Keratinocyte (primary cell): ENCODE results near the gene L1CAM. TPM values are rescaled to one million over a fixed set of nuclear protein-coding genes. Genes with fewer than 3 reads are reported as not detected.
A peak's percentile ranks its signal among the peaks of the same experiment; 100 is the strongest.

Source experiments
- DNase-seq: peaks from one replicate; pipeline ENCODE4 v3.0.0-alpha.2; 2011; ENCODE audit warnings: low read depth, missing footprints, low spot score
- FAIRE-seq: peaks from 2 replicates; lab custom pipeline; 2011; peaks lifted over from hg19 to GRCh38; lab: Jason Lieb, UNC
- H2AFZ ChIP-seq: 2 replicates; pipeline ENCODE4 v1.6.0; 2012; ENCODE audit warnings: low read length, control low read depth, inconsistent platforms; ENCODE audit not compliant: control insufficient read depth
- H3K27ac ChIP-seq: 2 replicates; pipeline ENCODE4 v1.5.1; 2011; ENCODE audit warnings: low read length; ENCODE audit not compliant: control insufficient read depth, insufficient read depth
- H3K27me3 ChIP-seq: 3 replicates; pipeline ENCODE4 v1.6.0; 2011; ENCODE audit warnings: low read length; ENCODE audit not compliant: control insufficient read depth, insufficient read depth; ENCODE audit errors: extremely low read depth
- H3K36me3 ChIP-seq, 2 experiments: 2 replicates in 1 of 2; 3 replicates in 1 of 2; pipeline ENCODE4 v1.5.1; 2011; ENCODE audit warnings: low read length in 2 of 2, mild to moderate bottlenecking in 1 of 2; ENCODE audit not compliant: control insufficient read depth in 2 of 2, insufficient read depth in 2 of 2; ENCODE audit errors: extremely low read depth in 1 of 2
- H3K4me1 ChIP-seq: 3 replicates; pipeline ENCODE4 v1.5.1; 2011; ENCODE audit warnings: low read length; ENCODE audit not compliant: control insufficient read depth, insufficient read depth; ENCODE audit errors: extremely low read depth
- H3K4me2 ChIP-seq: 3 replicates; pipeline ENCODE4 v1.6.0; 2011; ENCODE audit warnings: low read depth, low read length; ENCODE audit not compliant: control insufficient read depth, insufficient read depth; ENCODE audit errors: extremely low read depth
- H3K4me3 ChIP-seq, 3 experiments: fragments of 200-600 bp in 1 of 3; sonication (generic) in 1 of 3; 2 replicates in 2 of 3; 3 replicates in 1 of 3; pipeline ENCODE4 v1.5.1; 2011 to 2016; ENCODE audit warnings: low read length in 3 of 3, mild to moderate bottlenecking in 3 of 3, control low read depth in 2 of 3, inconsistent platforms in 1 of 3, low read depth in 1 of 3, mixed read lengths in 1 of 3, mixed run types in 1 of 3, moderate library complexity in 1 of 3; ENCODE audit not compliant: control insufficient read depth in 2 of 3, insufficient read depth in 2 of 3; ENCODE audit errors: extremely low read depth in 1 of 3
- H3K79me2 ChIP-seq: 2 replicates; pipeline ENCODE4 v1.6.0; 2012; ENCODE audit warnings: low read length; ENCODE audit not compliant: control insufficient read depth, insufficient read depth
- H3K9ac ChIP-seq: 3 replicates; pipeline ENCODE4 v1.6.0; 2011; ENCODE audit warnings: low read length; ENCODE audit not compliant: control insufficient read depth, insufficient read depth; ENCODE audit errors: extremely low read depth
- H3K9me1 ChIP-seq: 3 replicates; pipeline ENCODE4 v1.6.0; 2011; ENCODE audit warnings: low read length; ENCODE audit not compliant: control insufficient read depth, insufficient read depth; ENCODE audit errors: extremely low read depth
- H3K9me3 ChIP-seq: 2 replicates; pipeline ENCODE4 v1.5.1; 2012; ENCODE audit warnings: low read depth, low read length; ENCODE audit not compliant: control insufficient read depth
- H4K20me1 ChIP-seq: 3 replicates; pipeline ENCODE4 v1.6.0; 2011; ENCODE audit warnings: low read length; ENCODE audit not compliant: control insufficient read depth, insufficient read depth; ENCODE audit errors: extremely low read depth
- EZH2 ChIP-seq: IDR thresholded peaks from one replicate; pipeline ENCODE4 v1.6.1; 2012; ENCODE audit warnings: inconsistent platforms, mild to moderate bottlenecking, low read length, moderate library complexity
- dilution Hi-C: fragments of 300-500 bp; cut with MboI; formaldehyde crosslinking; loops from one replicate; pipeline ENCODE4 v1.7.0; 2020; ENCODE audit warnings: low sequenced_read_pairs; ENCODE audit not compliant: extremely low pct_ligation_motif_present
- polyA plus RNA-seq, 5 experiments: library from polyadenylated mRNA; depleted of rRNA in 3 of 5; stranded (reverse) in 3 of 5; stranded (forward) in 1 of 5; unstranded in 1 of 5; fragments of >200 nt; gene quantifications; 1 replicate in 1 of 5; 2 replicates in 3 of 5; 3 replicates in 1 of 5; pipeline versions ENCODE4 v1.2.1 to v1.2.3, GENCODE V29; 2011 to 2012; ENCODE audit warnings: missing spikeins in 2 of 5, low read depth in 1 of 5, low replicate concordance in 1 of 5
- TF ChIP-seq, protein P1 (sequence below), 3 experiments: IDR thresholded peaks in 1 of 3; conservative IDR thresholded peaks in 1 of 3; optimal IDR thresholded peaks in 1 of 3; 2 replicates in 2 of 3; 3 replicates in 1 of 3; pipeline versions ENCODE3 to v1.5.1; 2011; ENCODE audit warnings: low read length in 3 of 3, mild to moderate bottlenecking in 3 of 3, moderate library complexity in 2 of 3, control low read depth in 1 of 3, inconsistent platforms in 1 of 3; ENCODE audit not compliant: insufficient read depth in 2 of 3; ENCODE audit errors: extremely low read depth in 1 of 3

The L1CAM gene
- polyA plus RNA-seq, 1 donor (not counting 4 experiments of a cell fraction or from before 2014, with no cell fraction given), result 18.2 TPM

DNA sequence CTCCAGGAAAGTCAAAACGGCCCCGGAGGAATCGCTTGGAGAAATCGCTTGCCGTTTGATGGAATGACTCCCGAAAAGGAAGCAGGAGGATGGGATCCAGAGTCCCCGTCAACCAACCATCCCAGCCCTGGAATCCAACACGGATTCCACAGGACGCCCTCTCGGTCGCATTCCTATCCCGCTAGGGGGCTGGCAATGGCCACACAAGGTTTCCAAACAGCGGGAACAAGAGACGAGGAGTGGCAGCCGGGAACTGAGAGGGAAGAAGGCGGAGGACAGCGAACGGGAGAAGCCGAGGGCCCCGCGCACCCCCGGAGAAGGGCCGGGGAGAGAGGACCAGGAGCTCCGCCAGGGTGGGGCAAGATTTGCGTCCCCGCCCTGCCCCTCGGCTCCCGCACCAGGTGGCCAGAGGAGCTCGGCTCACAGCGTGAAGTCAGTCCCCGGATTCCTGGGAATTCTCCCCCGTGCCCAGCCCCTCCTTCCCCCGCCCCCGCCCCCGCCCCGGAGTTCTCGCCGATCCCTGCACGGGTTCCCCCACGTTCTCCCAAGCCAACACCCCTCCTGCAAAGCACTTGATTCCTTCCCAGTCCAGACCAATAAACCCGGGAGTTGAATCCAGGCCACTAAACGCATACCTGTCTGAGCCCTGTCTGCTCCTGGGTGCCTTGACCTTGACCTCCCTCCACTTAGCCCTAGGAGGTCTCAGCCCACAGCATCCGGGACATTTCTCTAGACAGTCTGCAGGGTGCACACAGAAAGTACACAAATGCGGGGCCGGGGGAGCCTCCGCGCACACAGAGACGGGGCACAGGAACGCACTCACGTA, 57.0 kb downstream of the L1CAM start:
- Histone ChIP-seq H3K27ac (no peak overlapping the region), H3K4me3 (no peak overlapping the region), H3K36me3 (no peaks in the 10 kb centered on the region), H3K4me1 (no peaks in the 10 kb centered on the region), H3K79me2 (no peaks in the 10 kb centered on the region), H3K4me2 (no peak overlapping the region), H3K27me3 (peaks cover 46% of the 10 kb centered on the region), H3K9me1 (no peaks in the 10 kb centered on the region), H2AFZ (no peak overlapping the region), H3K9me3 (no peaks in the 10 kb centered on the region), H4K20me1 (no peaks in the 10 kb centered on the region), H3K9ac (no peak overlapping the region)
- FAIRE-seq, result no peak
- dilution Hi-C loops, result no loop called here
- TF ChIP-seq, protein P1, sequence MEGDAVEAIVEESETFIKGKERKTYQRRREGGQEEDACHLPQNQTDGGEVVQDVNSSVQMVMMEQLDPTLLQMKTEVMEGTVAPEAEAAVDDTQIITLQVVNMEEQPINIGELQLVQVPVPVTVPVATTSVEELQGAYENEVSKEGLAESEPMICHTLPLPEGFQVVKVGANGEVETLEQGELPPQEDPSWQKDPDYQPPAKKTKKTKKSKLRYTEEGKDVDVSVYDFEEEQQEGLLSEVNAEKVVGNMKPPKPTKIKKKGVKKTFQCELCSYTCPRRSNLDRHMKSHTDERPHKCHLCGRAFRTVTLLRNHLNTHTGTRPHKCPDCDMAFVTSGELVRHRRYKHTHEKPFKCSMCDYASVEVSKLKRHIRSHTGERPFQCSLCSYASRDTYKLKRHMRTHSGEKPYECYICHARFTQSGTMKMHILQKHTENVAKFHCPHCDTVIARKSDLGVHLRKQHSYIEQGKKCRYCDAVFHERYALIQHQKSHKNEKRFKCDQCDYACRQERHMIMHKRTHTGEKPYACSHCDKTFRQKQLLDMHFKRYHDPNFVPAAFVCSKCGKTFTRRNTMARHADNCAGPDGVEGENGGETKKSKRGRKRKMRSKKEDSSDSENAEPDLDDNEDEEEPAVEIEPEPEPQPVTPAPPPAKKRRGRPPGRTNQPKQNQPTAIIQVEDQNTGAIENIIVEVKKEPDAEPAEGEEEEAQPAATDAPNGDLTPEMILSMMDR (optimal IDR thresholded peaks at IDR 0.05 in 1 of 3, IDR thresholded peaks at IDR 0.05 in 1 of 3, conservative IDR thresholded peaks at IDR 0.05 in 1 of 3; ENCODE audit: extremely low read depth in 1 of 3, insufficient read depth in 2 of 3, low read length in 3 of 3), result no peak
- TF ChIP-seq EZH2, result peak; percentile 52
- no peak for DNase-seq

DNA sequence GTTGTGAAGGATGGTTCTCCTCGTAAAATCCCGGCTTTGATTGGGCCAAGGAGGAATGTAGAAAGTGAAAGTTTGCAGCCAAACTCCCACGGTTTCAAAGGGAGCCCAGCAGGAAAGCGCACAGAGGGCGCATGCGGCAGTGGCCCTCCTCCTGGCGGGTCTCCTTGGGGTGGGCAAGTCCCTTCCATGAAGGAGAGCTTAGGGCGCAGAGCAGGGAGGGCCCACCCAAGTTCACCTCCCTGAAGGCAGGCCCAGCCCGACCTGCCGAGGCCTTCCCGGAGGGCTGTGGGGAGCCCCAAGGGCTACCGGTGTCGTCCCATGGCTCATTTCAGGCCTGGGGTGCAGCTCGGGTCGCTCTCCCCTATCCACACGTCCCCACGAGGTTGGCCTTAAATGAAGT, 57.7 kb downstream of the L1CAM start:
- Histone ChIP-seq H3K36me3 (no peaks in the 10 kb centered on the region), H3K9me3 (no peaks in the 10 kb centered on the region), H3K4me3 (no peak overlapping the region), H3K9ac (no peak overlapping the region), H3K27ac (no peak overlapping the region), H3K4me2 (no peak overlapping the region), H3K4me1 (no peaks in the 10 kb centered on the region), H3K9me1 (no peaks in the 10 kb centered on the region), H3K27me3 (peaks cover 42% of the 10 kb centered on the region), H3K79me2 (no peaks in the 10 kb centered on the region), H4K20me1 (no peaks in the 10 kb centered on the region), H2AFZ (no peak overlapping the region)
- no peak for DNase-seq
- dilution Hi-C loops, result no loop called here
- TF ChIP-seq EZH2, result no peak
- TF ChIP-seq, protein P1 (optimal IDR thresholded peaks at IDR 0.05 in 1 of 3, IDR thresholded peaks at IDR 0.05 in 1 of 3, conservative IDR thresholded peaks at IDR 0.05 in 1 of 3; ENCODE audit: extremely low read depth in 1 of 3, insufficient read depth in 2 of 3, low read length in 3 of 3), result no peak
- no peak for FAIRE-seq
